ENCODE measurements around the gene AP5Z1.

Gene AP5Z1

GRCh38 chr7:4840079-4840501, 64.7 kb downstream of the AP5Z1 start:
- no peak for DNase-seq (ENCODE audit: low read depth, low spot score)
